CD4-positive, CD25-positive, alpha-beta regulatory T cell (primary cell): ENCODE data around the gene NOL6. TPM values are rescaled to one million over a fixed set of nuclear protein-coding genes. Genes with fewer than 3 reads are reported as not detected.
A peak's percentile ranks its signal among the peaks of the same experiment; 100 is the strongest.
"Not testable (repeated sequence)": the region's sequence is repeated elsewhere in the genome, so short reads cannot be mapped to it uniquely, and the experiment has no call there.

ENCODE experiments used
- ATAC-seq, 2 donors: fragments of 150-1000 bp; cut with Tn5 transposase; one replicate each; pipeline ENCODE4 v1.10.0; 2021; ENCODE audit warnings: low read depth in 2 of 2, moderate number of reproducible peaks in 2 of 2, moderate library complexity in 1 of 2
- DNase-seq, 3 donors: peaks; one replicate each; pipeline versions ENCODE4 v3.0.0 to v3.0.0-alpha.2; 2012 to 2022; ENCODE audit warnings: mixed read lengths in 1 of 3
- H3K27ac ChIP-seq: one replicate; pipeline ENCODE4 v1.7.0; 2013; ENCODE audit warnings: mild to moderate bottlenecking, low read length; ENCODE audit not compliant: insufficient read depth, poor library complexity, severe bottlenecking
- H3K27me3 ChIP-seq: one replicate; pipeline ENCODE4 v1.7.0; 2013; ENCODE audit warnings: low read length; ENCODE audit not compliant: control insufficient read depth, insufficient read depth
- H3K36me3 ChIP-seq: one replicate; pipeline ENCODE4 v1.7.0; 2013; ENCODE audit warnings: mild to moderate bottlenecking, low read length, moderate library complexity; ENCODE audit not compliant: control insufficient read depth, insufficient read depth
- H3K4me1 ChIP-seq: 2 replicates; pipeline ENCODE4 v1.7.0; 2013; ENCODE audit warnings: mild to moderate bottlenecking, low read length; ENCODE audit not compliant: insufficient read depth, control insufficient read depth, poor library complexity, severe bottlenecking
- H3K4me3 ChIP-seq: one replicate; pipeline ENCODE4 v1.7.0; 2013; ENCODE audit warnings: low read depth, mild to moderate bottlenecking, low read length, moderate library complexity
- H3K9me3 ChIP-seq, 2 experiments: 1 replicate in 1 of 2; 2 replicates in 1 of 2; pipeline ENCODE4 v1.7.0; 2013; ENCODE audit warnings: low read length in 2 of 2, mild to moderate bottlenecking in 1 of 2, moderate library complexity in 1 of 2; ENCODE audit not compliant: control insufficient read depth in 2 of 2
- H3K27ac Mint-ChIP-seq, 3 donors: one replicate each; pipeline ENCODE4 v1.8.0; 2020 to 2022; ENCODE audit warnings: mild to moderate bottlenecking in 3 of 3, mixed read lengths in 3 of 3, moderate library complexity in 2 of 3
- H3K27me3 Mint-ChIP-seq: one replicate; pipeline ENCODE4 v1.8.0; 2022; ENCODE audit warnings: mild to moderate bottlenecking, mixed read lengths
- H3K36me3 Mint-ChIP-seq: one replicate; pipeline ENCODE4 v1.8.0; 2020; ENCODE audit warnings: mixed read lengths
- H3K4me1 Mint-ChIP-seq, 4 donors: one replicate each; pipeline ENCODE4 v1.8.0; 2020 to 2022; ENCODE audit warnings: mixed read lengths in 4 of 4, mild to moderate bottlenecking in 1 of 4
- H3K4me3 Mint-ChIP-seq, 4 donors: one replicate each; pipeline ENCODE4 v1.8.0; 2020 to 2022; ENCODE audit warnings: mild to moderate bottlenecking in 4 of 4, mixed read lengths in 4 of 4, moderate library complexity in 3 of 4
- H3K9me3 Mint-ChIP-seq, 7 donors: one replicate each; pipeline ENCODE4 v1.8.0; 2020 to 2022; ENCODE audit warnings: mixed read lengths in 7 of 7, mild to moderate bottlenecking in 3 of 7, moderate library complexity in 2 of 7
- polyA plus RNA-seq, 4 donors: library from polyadenylated mRNA; unstranded; fragments of 300-500 nt; fragmentation: Illumina TruSeq; gene quantifications; one replicate each; pipeline ENCODE4 v1.2.3, GENCODE V29; 2021
- total RNA-seq: library from RNA; stranded (reverse); gene quantifications from one replicate; pipeline ENCODE4 v1.2.3, GENCODE V29; 2022

NOL6 gene
- total and polyA plus RNA-seq, 5 donors from 2014 or later, result 13.4 to 29.4 (median 14.4) TPM

DNA sequence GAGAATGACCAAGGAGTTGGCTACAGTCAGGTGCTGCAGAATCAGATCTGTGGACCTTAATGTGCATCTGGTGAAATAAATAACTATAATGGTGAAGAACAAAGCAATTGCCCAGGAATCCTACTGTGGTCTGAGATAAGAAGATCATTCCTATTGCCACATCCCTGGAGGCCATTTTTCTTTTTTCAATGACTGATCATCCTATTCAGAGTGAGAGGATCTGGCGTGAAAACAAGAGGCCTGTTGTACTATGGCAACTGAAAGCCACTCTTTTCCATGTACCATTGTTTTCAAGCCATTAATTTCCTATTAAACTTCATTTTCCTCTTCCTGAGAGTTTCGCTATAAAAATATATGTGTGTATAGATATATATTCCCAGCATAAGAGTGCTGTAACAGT is 38.8 kb upstream of the NOL6 start:
- not testable (repeated sequence) for DNase-seq, ATAC-seq, H3K4me3 ChIP-seq, H3K9me3 Mint-ChIP-seq, H3K36me3 Mint-ChIP-seq, H3K9me3 ChIP-seq, H3K4me1 ChIP-seq, H3K27me3 ChIP-seq, H3K27ac ChIP-seq, H3K36me3 ChIP-seq, H3K27ac Mint-ChIP-seq, H3K4me1 Mint-ChIP-seq
- peak overlapping the region in 1 of 4 donors; percentile 80 for H3K4me3 Mint-ChIP-seq
- peaks cover 54% of the 10 kb centered on the region for H3K27me3 Mint-ChIP-seq

DNA sequence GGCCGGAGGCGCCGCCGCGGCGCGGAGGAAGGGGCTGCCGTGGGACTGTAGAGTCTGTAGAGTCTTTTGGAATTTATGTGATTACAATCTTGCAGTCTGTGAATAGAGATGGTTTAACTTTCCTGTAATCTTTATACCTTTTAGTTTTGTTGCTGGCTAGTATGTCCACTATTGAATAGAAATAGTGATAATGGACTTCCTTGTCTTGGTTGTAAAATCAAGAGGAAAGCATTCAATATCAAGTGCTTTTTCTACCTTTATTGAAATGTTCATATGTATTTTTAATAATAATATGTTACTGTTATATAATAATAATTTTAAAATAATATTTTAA is 37.4 kb upstream of the NOL6 start:
- not testable (repeated sequence) for H3K9me3 Mint-ChIP-seq, H3K27me3 ChIP-seq, H3K4me1 ChIP-seq, H3K27ac ChIP-seq, H3K9me3 ChIP-seq, H3K36me3 ChIP-seq, DNase-seq, H3K36me3 Mint-ChIP-seq, H3K4me1 Mint-ChIP-seq
- ATAC-seq, result peak in 1 of 2 donors; percentile 20
- H3K4me3 ChIP-seq, result peak overlapping the region; percentile 77
- Mint-ChIP-seq H3K27me3 (peaks cover 54% of the 10 kb centered on the region), H3K27ac (peak overlapping the region in 2 of 3 donors; percentile 82 to 88), H3K4me3 (peak overlapping the region; percentile 93 to 98 (median 96))

DNA sequence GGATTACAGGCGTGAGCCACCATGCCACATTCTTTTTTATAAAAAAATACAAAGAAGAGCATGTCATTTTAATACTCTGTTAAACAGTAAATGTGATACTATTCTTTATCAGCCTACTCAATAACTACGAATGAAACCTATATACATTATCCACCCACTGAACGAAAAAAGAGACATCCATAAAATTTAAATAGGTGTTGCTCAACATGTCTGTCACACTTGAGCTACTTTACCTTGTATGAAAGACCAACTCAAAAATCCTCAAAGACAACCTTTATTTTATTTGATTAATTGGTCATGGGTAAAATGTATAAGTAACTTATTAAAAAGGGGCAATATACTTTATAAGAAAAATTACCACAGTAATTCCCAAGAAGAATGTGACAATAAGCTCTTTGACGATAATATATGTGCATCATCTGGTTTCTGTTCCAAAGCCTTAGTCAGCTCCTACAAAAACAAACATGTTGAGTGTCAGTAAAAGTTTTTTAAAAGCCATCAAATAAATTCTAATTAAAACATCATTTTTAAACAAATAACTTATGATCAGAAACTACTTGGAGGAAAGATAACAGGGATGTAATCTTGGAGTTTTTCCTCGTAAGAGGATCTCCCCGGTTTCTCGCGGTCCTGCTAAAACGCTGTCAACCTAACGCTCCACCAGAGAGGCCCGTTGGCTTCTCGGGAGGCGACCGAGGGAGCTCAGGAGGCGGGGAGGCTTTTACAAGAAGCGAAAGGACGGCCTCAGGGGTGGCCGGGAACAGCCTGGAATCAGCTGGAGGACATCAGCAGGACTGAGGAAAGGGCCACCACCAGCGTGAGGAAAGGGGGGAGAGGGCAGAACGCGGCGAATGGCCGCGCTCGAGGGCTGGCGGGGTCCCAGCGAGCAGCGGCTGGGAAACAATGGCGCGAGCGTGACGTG is 36.8 kb upstream of the NOL6 start:
- Mint-ChIP-seq H3K4me3 (peak overlapping the region; percentile 93 to 98 (median 96)), H3K4me1 (peaks cover 3 to 8% (median 7%) of the 10 kb centered on the region in 4 donors), H3K9me3 (peaks cover 0 to 4% (median 0%) of the 10 kb centered on the region in 7 donors), H3K27me3 (peaks cover 51% of the 10 kb centered on the region), H3K27ac (peak overlapping the region in 2 of 3 donors; percentile 82 to 88), H3K36me3 (no peaks in the 10 kb centered on the region)
- ATAC-seq (peak; percentile 37 to 62), DNase-seq (peak; percentile 7 to 60 (median 29))
- Histone ChIP-seq H3K27ac (no peak overlapping the region), H3K27me3 (peaks cover 2% of the 10 kb centered on the region), H3K9me3 (no peaks in the 10 kb centered on the region), H3K36me3 (no peaks in the 10 kb centered on the region), H3K4me1 (no peaks in the 10 kb centered on the region), H3K4me3 (peak overlapping the region; percentile 77)

DNA sequence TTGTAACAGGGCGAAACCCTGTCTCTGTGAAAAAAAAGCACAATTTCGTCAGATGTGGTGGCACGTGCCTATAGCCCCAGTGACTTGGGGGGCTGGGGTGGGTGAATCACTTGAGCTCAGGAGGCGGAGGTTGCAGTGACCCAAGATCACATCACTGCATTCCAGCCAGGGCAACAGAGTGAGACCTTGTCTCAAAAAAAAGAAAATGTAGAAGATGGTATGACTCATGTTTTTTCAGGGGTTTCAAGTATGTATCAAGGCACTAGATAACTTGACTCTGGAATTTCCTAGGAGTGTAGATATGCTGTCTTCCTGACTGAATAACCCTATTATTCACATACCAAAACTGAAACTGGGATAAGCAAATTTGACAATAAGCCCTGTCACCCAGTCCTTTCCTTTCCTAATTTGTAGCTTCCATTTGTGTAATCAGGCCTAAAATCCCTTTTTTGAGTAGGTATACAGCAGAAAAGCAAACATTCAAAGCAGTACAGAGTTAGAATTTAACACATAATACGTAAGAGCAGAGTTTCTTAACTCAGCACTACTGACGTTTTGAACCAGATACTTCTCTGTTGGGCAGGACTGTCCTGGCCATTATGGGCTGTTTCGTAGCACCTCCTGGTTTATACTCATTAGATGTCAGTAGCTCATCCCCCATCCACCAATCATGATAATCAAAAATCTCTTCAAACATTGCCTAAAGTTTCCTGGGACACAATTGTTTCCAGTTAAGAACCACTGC is 33.1 kb upstream of the NOL6 start:
- no peaks in the 10 kb centered on the region for H3K9me3 ChIP-seq
- DNase-seq (no peak), ATAC-seq (no peak)
- no peaks in the 10 kb centered on the region for H3K36me3 ChIP-seq
- no peaks in the 10 kb centered on the region for H3K36me3 Mint-ChIP-seq
- H3K4me1 ChIP-seq, result no peaks in the 10 kb centered on the region
- H3K27ac Mint-ChIP-seq, result no peak overlapping the region
- no peak overlapping the region for H3K27ac ChIP-seq
- H3K9me3 Mint-ChIP-seq, result peaks cover 0 to 3% (median 0%) of the 10 kb centered on the region in 7 donors
- peaks cover 3 to 8% (median 7%) of the 10 kb centered on the region in 4 donors for H3K4me1 Mint-ChIP-seq
- peaks cover 20% of the 10 kb centered on the region for H3K27me3 Mint-ChIP-seq
- no peak overlapping the region for H3K4me3 ChIP-seq
- peaks cover 2% of the 10 kb centered on the region for H3K27me3 ChIP-seq
- no peak overlapping the region for H3K4me3 Mint-ChIP-seq

DNA sequence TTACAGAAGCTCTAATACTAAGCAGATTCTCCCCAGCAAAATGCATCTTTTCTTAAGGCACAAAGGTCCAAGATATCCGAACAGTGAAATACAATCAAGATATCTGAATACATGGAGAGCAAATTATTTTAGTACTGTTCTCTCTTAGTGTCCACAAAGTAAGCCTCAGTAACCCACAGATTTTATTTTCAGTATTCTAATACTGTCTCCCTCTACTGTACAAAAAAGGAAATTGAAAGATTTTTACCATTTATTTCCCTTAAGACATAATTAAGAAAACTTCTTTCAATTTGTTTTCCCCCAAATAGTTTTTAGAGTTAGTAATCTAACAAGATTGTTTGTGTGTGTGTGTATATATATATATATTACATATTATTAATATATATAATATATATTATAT is 24.7 kb upstream of the NOL6 start:
- H3K36me3 Mint-ChIP-seq, result no peaks in the 10 kb centered on the region
- H3K27ac Mint-ChIP-seq, result no peak overlapping the region
- peaks cover 0 to 4% (median 0%) of the 10 kb centered on the region in 4 donors for H3K4me1 Mint-ChIP-seq
- no peaks in the 10 kb centered on the region for H3K4me1 ChIP-seq
- no peak overlapping the region for H3K27ac ChIP-seq
- no peak for ATAC-seq
- no peak overlapping the region for H3K4me3 ChIP-seq
- H3K27me3 Mint-ChIP-seq, result peaks cover 4% of the 10 kb centered on the region
- peak in 2 of 3 donors; percentile 12 to 44 for DNase-seq
- no peaks in the 10 kb centered on the region for H3K27me3 ChIP-seq
- H3K9me3 ChIP-seq, result no peaks in the 10 kb centered on the region
- H3K36me3 ChIP-seq, result no peaks in the 10 kb centered on the region
- no peak overlapping the region for H3K4me3 Mint-ChIP-seq
- H3K9me3 Mint-ChIP-seq, result no peaks in the 10 kb centered on the region

DNA sequence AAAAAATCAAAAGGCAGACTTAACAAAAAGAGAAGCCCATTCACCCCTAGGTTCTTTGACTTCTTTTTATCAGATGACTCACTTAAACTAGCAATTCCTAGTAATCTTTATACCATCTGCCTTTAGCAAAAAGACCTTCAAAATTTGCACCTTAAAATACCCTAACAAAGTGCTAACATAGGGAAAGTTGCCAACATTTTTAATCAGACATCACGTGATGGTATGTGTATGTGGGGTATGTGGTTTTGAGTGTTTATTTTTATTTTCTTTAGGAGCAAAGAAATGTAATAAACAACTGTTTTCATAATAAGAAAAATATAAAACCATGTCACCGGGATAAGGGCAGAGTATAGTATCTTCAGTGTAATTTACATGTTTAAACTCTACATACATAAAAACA is 20.1 kb upstream of the NOL6 start:
- H3K4me1 ChIP-seq, H3K27me3 Mint-ChIP-seq, ATAC-seq, H3K27ac Mint-ChIP-seq, H3K27ac ChIP-seq, H3K4me1 Mint-ChIP-seq, H3K4me3 ChIP-seq, H3K36me3 ChIP-seq, H3K9me3 Mint-ChIP-seq, DNase-seq, H3K9me3 ChIP-seq, H3K36me3 Mint-ChIP-seq, H3K4me3 Mint-ChIP-seq, H3K27me3 ChIP-seq: not testable (repeated sequence)

DNA sequence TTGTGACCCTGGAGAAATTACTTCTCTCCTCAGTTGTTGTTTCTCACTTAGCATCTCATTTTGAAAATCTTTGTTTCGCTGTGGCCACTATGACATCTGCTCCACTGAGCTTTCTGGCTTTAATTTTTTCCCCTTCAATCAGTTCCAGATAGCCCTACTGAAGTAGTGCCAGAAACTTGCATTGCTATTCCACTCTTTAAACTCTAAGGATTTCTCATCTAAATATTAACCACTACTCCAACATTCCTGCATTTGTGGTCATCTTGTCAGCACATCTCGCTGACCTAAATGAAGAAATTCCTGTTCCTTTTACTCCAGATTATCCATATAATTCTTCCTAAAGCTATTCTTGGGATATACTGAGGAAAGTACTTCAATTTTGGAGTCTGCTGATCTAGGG is 15.3 kb upstream of the NOL6 start:
- Histone ChIP-seq H3K36me3 (no peaks in the 10 kb centered on the region), H3K4me3 (no peak overlapping the region), H3K9me3 (no peaks in the 10 kb centered on the region), H3K27me3 (no peaks in the 10 kb centered on the region), H3K4me1 (no peaks in the 10 kb centered on the region), H3K27ac (no peak overlapping the region)
- Mint-ChIP-seq H3K36me3 (no peaks in the 10 kb centered on the region), H3K9me3 (peaks cover 0 to 1% (median 0%) of the 10 kb centered on the region in 7 donors), H3K4me1 (no peaks in the 10 kb centered on the region), H3K4me3 (no peak overlapping the region), H3K27me3 (peaks cover 12% of the 10 kb centered on the region), H3K27ac (no peak overlapping the region)
- DNase-seq (no peak), ATAC-seq (no peak)
